ENCODE results near the gene HRH4.

DNA sequence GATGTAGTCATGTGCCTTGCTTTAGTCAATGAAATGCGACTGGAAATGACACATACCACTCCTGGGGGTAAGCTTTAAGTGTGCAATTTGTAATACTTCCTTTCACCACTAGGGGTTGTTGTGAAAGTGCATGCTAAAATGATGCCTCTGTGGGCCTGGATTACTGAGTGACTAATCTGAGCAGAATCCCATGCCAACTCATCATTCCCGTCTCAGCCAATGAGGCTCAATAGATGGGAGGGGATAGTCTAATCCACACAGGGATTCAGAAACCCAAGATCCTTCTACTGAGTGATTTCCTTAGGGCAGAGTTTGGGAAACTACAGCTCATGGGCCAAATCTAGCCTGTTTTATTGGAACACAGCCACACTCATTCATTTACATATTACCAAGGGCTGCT lies 54.0 kb downstream of the HRH4 start:
- TF ChIP-seq, protein P1, sequence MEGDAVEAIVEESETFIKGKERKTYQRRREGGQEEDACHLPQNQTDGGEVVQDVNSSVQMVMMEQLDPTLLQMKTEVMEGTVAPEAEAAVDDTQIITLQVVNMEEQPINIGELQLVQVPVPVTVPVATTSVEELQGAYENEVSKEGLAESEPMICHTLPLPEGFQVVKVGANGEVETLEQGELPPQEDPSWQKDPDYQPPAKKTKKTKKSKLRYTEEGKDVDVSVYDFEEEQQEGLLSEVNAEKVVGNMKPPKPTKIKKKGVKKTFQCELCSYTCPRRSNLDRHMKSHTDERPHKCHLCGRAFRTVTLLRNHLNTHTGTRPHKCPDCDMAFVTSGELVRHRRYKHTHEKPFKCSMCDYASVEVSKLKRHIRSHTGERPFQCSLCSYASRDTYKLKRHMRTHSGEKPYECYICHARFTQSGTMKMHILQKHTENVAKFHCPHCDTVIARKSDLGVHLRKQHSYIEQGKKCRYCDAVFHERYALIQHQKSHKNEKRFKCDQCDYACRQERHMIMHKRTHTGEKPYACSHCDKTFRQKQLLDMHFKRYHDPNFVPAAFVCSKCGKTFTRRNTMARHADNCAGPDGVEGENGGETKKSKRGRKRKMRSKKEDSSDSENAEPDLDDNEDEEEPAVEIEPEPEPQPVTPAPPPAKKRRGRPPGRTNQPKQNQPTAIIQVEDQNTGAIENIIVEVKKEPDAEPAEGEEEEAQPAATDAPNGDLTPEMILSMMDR (IDR thresholded peaks at IDR 0.05; ENCODE audit: low read depth, low read length), result peak; percentile 59
- no peak for TF ChIP-seq EZH2phosphoT487 (IDR thresholded peaks at IDR 0.05; ENCODE audit: low read depth)

All from OCI-LY3 (cell line).